Activated T-cell treated with anti-CD3 and anti-CD28 coated beads, Interleukin-2, amount 50 U/mL, for 4 hours (primary cell): ENCODE measurements around the gene CUTA. TPM values are rescaled to one million over a fixed set of nuclear protein-coding genes. Genes with fewer than 3 reads are reported as not detected.
"Not testable (repeated sequence)": the region's sequence is repeated elsewhere in the genome, so short reads cannot be mapped to it uniquely, and the experiment has no call there.

Source experiments
- ATAC-seq, 2 donors: fragments of 200-7000 bp; cut with Tn5 transposase; one replicate each; pipeline ENCODE4 v1.10.0; 2021
- DNase-seq: peaks from one replicate; pipeline ENCODE4 v3.0.0-alpha.2; 2020
- H3K27me3 Mint-ChIP-seq: one replicate; pipeline ENCODE4 v1.8.0; 2021; ENCODE audit warnings: low read depth, mixed read lengths
- H3K36me3 Mint-ChIP-seq: one replicate; pipeline ENCODE4 v1.8.0; 2022; ENCODE audit warnings: mixed read lengths; ENCODE audit not compliant: insufficient read depth
- H3K4me1 Mint-ChIP-seq: one replicate; pipeline ENCODE4 v1.8.0; 2021; ENCODE audit warnings: low read depth, mixed read lengths
- H3K4me3 Mint-ChIP-seq: one replicate; pipeline ENCODE4 v1.8.0; 2021; ENCODE audit warnings: mild to moderate bottlenecking, moderate library complexity, mixed read lengths
- H3K9me3 Mint-ChIP-seq: one replicate; pipeline ENCODE4 v1.8.0; 2021; ENCODE audit warnings: mixed read lengths
- total RNA-seq, 3 donors: library from RNA; stranded (reverse); gene quantifications; one replicate each; pipeline ENCODE4 v1.2.1, GENCODE V29; 2021

CUTA gene
- total RNA-seq, 3 donors from 2014 or later: 76.6 to 84.5 (median 79.2) TPM

GRCh38 chr6:33410711-33411631, 6.9 kb downstream of the CUTA start, which contains the start of gene PHF1:
PHF1 (plus strand) TSS chr6:33411014; CDS start chr6:33412264, 1,250 bp downstream.
- Mint-ChIP-seq H3K4me1 (peaks cover 44% of the 10 kb centered on the region), H3K36me3 (peaks cover 13% of the 10 kb centered on the region), H3K27me3 (no peaks in the 10 kb centered on the region), H3K9me3 (no peaks in the 10 kb centered on the region), H3K4me3 (peak within 1 kb of the TSS; percentile 84)
- peak; percentile 61 to 64 for ATAC-seq
- peak; percentile 75 for DNase-seq

- DNase-seq (peak; percentile 97), ATAC-seq (peak; percentile 88 to 90)
- Mint-ChIP-seq H3K4me1 (peaks cover 46% of the 10 kb centered on the region), H3K4me3 (peak overlapping the region; percentile 84), H3K27me3 (no peaks in the 10 kb centered on the region), H3K9me3 (no peaks in the 10 kb centered on the region), H3K36me3 (peaks cover 10% of the 10 kb centered on the region)
These were observed 7.7 kb downstream of the CUTA start for GRCh38 chr6:33410050-33410710.

GRCh38 chr6:33407132-33407718, 10.7 kb downstream of the CUTA start:
- no peaks in the 10 kb centered on the region for H3K27me3 Mint-ChIP-seq
- no peak for ATAC-seq
- no peak for DNase-seq
- H3K36me3 Mint-ChIP-seq: no peaks in the 10 kb centered on the region
- no peak overlapping the region for H3K4me3 Mint-ChIP-seq
- no peaks in the 10 kb centered on the region for H3K9me3 Mint-ChIP-seq
- peaks cover 26% of the 10 kb centered on the region for H3K4me1 Mint-ChIP-seq

- Mint-ChIP-seq H3K4me1 (peaks cover 18% of the 10 kb centered on the region), H3K9me3 (no peaks in the 10 kb centered on the region), H3K36me3 (no peaks in the 10 kb centered on the region), H3K4me3 (no peak overlapping the region), H3K27me3 (no peaks in the 10 kb centered on the region)
- ATAC-seq (no peak), DNase-seq (no peak)
These were observed 11.8 kb downstream of the CUTA start for GRCh38 chr6:33406126-33406525.

- ATAC-seq: no peak
- Mint-ChIP-seq H3K36me3 (no peaks in the 10 kb centered on the region), H3K9me3 (no peaks in the 10 kb centered on the region), H3K4me1 (peaks cover 18% of the 10 kb centered on the region), H3K4me3 (no peak overlapping the region), H3K27me3 (no peaks in the 10 kb centered on the region)
- no peak for DNase-seq
These were observed 12.4 kb downstream of the CUTA start for GRCh38 chr6:33405386-33405940.

GRCh38 chr6:33404884-33405283, 13.0 kb downstream of the CUTA start:
- ATAC-seq (no peak), DNase-seq (no peak)
- Mint-ChIP-seq H3K9me3 (no peaks in the 10 kb centered on the region), H3K4me1 (peaks cover 15% of the 10 kb centered on the region), H3K36me3 (no peaks in the 10 kb centered on the region), H3K4me3 (no peak overlapping the region), H3K27me3 (no peaks in the 10 kb centered on the region)

- H3K9me3 Mint-ChIP-seq, H3K36me3 Mint-ChIP-seq, H3K4me3 Mint-ChIP-seq, ATAC-seq, DNase-seq, H3K27me3 Mint-ChIP-seq, H3K4me1 Mint-ChIP-seq: not testable (repeated sequence)
These were observed 18.0 kb downstream of the CUTA start for GRCh38 chr6:33399881-33400280.

- H3K27me3 Mint-ChIP-seq, H3K9me3 Mint-ChIP-seq, H3K36me3 Mint-ChIP-seq, ATAC-seq, DNase-seq, H3K4me3 Mint-ChIP-seq, H3K4me1 Mint-ChIP-seq: not testable (repeated sequence)
These were observed 19.3 kb downstream of the CUTA start for GRCh38 chr6:33398601-33399000.

GRCh38 chr6:33397541-33397940, 20.4 kb downstream of the CUTA start:
- Mint-ChIP-seq H3K4me3 (no peak overlapping the region), H3K4me1 (peaks cover 6% of the 10 kb centered on the region), H3K9me3 (no peaks in the 10 kb centered on the region), H3K36me3 (no peaks in the 10 kb centered on the region), H3K27me3 (no peaks in the 10 kb centered on the region)
- DNase-seq: no peak
- no peak for ATAC-seq

- no peaks in the 10 kb centered on the region for H3K27me3 Mint-ChIP-seq
- peak overlapping the region; percentile 83 for H3K4me3 Mint-ChIP-seq
- ATAC-seq (no peak), DNase-seq (no peak)
- no peaks in the 10 kb centered on the region for H3K9me3 Mint-ChIP-seq
- H3K4me1 Mint-ChIP-seq: peaks cover 25% of the 10 kb centered on the region
- no peaks in the 10 kb centered on the region for H3K36me3 Mint-ChIP-seq
These were observed 24.9 kb downstream of the CUTA start for GRCh38 chr6:33392979-33393378.

GRCh38 chr6:33392595-33392948, 25.3 kb downstream of the CUTA start:
- peaks cover 25% of the 10 kb centered on the region for H3K4me1 Mint-ChIP-seq
- H3K27me3 Mint-ChIP-seq: no peaks in the 10 kb centered on the region
- peak overlapping the region; percentile 83 for H3K4me3 Mint-ChIP-seq
- ATAC-seq: no peak
- H3K9me3 Mint-ChIP-seq: no peaks in the 10 kb centered on the region
- no peak for DNase-seq
- no peaks in the 10 kb centered on the region for H3K36me3 Mint-ChIP-seq

- peak overlapping the region; percentile 83 for H3K4me3 Mint-ChIP-seq
- H3K27me3 Mint-ChIP-seq: no peaks in the 10 kb centered on the region
- H3K36me3 Mint-ChIP-seq: no peaks in the 10 kb centered on the region
- H3K4me1 Mint-ChIP-seq: peaks cover 25% of the 10 kb centered on the region
- DNase-seq (no peak), ATAC-seq (peak; percentile 34 to 37)
- no peaks in the 10 kb centered on the region for H3K9me3 Mint-ChIP-seq
These were observed 25.8 kb downstream of the CUTA start for GRCh38 chr6:33391922-33392594.

GRCh38 chr6:33391278-33391921, 26.5 kb downstream of the CUTA start, which contains the start of gene KIFC1:
KIFC1 (plus strand) TSS chr6:33391823; CDS start chr6:33391986, 163 bp downstream.
- no peaks in the 10 kb centered on the region for H3K36me3 Mint-ChIP-seq
- peak; percentile 95 for ATAC-seq
- peak; percentile 98 for DNase-seq
- peak within 1 kb of the TSS; percentile 83 for H3K4me3 Mint-ChIP-seq
- H3K9me3 Mint-ChIP-seq: no peaks in the 10 kb centered on the region
- no peaks in the 10 kb centered on the region for H3K27me3 Mint-ChIP-seq
- peaks cover 25% of the 10 kb centered on the region for H3K4me1 Mint-ChIP-seq
